GM23248 (cell line): Measurements from ENCODE around the gene NAIF1.

Experiments
- EZH2 ChIP-seq: fragments of 200-600 bp; sonication (generic); IDR thresholded peaks from 2 replicates; pipeline ENCODE4 v1.6.1; 2018; ENCODE audit warnings: antibody characterized with exemption, mild to moderate bottlenecking; ENCODE audit not compliant: insufficient read depth, poor library complexity, severe bottlenecking
- EZH2phosphoT487 ChIP-seq: fragments of 200-600 bp; sonication (generic); IDR thresholded peaks from 2 replicates; pipeline ENCODE4 v1.6.1; 2018; ENCODE audit warnings: antibody characterized with exemption, moderate library complexity, mild to moderate bottlenecking, low read depth; ENCODE audit not compliant: insufficient read depth

DNA sequence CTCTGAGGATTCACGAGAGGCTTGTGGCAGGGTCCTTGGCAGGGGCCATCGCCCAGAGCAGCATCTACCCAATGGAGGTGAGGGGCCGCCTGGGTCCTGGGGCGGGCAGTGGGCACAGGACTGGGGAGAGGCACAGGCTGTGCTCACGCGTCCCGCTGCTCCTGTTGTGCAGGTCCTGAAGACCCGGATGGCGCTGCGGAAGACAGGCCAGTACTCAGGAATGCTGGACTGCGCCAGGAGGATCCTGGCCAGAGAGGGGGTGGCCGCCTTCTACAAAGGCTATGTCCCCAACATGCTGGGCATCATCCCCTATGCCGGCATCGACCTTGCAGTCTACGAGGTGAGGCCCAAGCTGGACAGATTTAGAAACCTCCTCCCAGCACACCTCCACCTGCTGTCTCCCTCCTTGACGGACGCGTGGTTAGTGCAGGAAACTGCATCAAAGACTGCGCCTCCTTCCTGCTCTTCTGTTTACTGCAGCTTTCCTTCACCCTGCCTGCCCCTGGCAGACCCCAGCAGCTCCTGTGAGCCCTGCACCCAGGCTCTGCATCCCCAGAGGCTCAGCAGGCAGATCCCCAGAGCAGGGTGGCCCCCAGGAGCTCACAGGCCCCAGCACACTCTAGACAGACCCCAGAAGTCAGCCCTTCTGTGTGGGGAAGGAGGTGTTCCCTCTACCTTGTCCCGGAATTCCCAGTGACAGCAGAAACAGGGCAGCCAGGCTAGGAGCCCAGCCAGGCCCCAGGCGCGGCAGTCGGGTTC is 39.2 kb upstream of the NAIF1 start:
- TF ChIP-seq EZH2 (no peak), EZH2phosphoT487 (no peak)
